Adrenal gland (tissue), 12 donors: Measurements from ENCODE around the gene FBXW5. TPM values are rescaled to one million over a fixed set of nuclear protein-coding genes. Genes with fewer than 3 reads are reported as not detected.

Experiments
- DNase-seq, 7 donors: peaks; one replicate each; pipeline ENCODE4 v3.0.0-alpha.2; 2019 to 2020
- H3K27ac ChIP-seq, 5 donors: fragments of 200-600 bp; sonication (generic) in 4 of 5; 1 replicate in 3 of 5; 2 replicates in 2 of 5; pipeline versions ENCODE4 v1.5.1 to v1.8.0; 2016 to 2020; ENCODE audit warnings: mild to moderate bottlenecking in 1 of 5
- H3K27me3 ChIP-seq: fragments of 200-600 bp; 2 replicates; pipeline ENCODE4 v1.8.0; 2021
- H3K36me3 ChIP-seq, 2 donors: fragments of 200-600 bp; replicated peaks in 1 of 2; 1 replicate in 1 of 2; 2 replicates in 1 of 2; pipeline versions ENCODE4 v1.5.1 to v1.8.0; 2018 to 2022
- H3K4me1 ChIP-seq, 2 donors: fragments of 200-600 bp; replicated peaks in 1 of 2; 1 replicate in 1 of 2; 2 replicates in 1 of 2; pipeline versions ENCODE4 v1.5.1 to v1.8.0; 2018 to 2021
- H3K4me3 ChIP-seq, 4 donors: fragments of 200-600 bp; sonication (generic) in 3 of 4; one replicate each; pipeline ENCODE4 v1.5.1; 2016 to 2018
- H3K9me3 ChIP-seq, 3 donors: fragments of 200-600 bp; sonication (generic) in 1 of 3; replicated peaks in 1 of 3; 1 replicate in 2 of 3; 2 replicates in 1 of 3; pipeline versions ENCODE4 v1.5.1 to v1.8.0; 2016 to 2021
- POLR2A ChIP-seq, 2 donors: fragments of 450-650 bp; IDR thresholded peaks; one replicate each; pipeline ENCODE4 v1.6.1; 2017; ENCODE audit warnings: antibody characterized with exemption in 2 of 2, mild to moderate bottlenecking in 2 of 2, moderate library complexity in 1 of 2
- WGBS, 4 donors: extraction: QIAGEN DNeasy Blood & Tissue Kit in 2 of 4; methylation state at CpG; one replicate each; pipeline versions ENCODE4 v1.1.5 to v1.1.7; 2013 to 2017; 5-methylcytosine and 5-hydroxymethylcytosine counted together
- intact Hi-C, 2 donors: fragments of 100-400 bp; cut with DNase I; formaldehyde crosslinking; loops; one replicate each; pipeline versions ENCODE4 v1.14.1 to v1.15.0; 2022 to 2023
- polyA plus RNA-seq, 3 donors: library from polyadenylated mRNA; stranded (reverse); fragments of 200-250 nt in 2 of 3; fragments of 350-450 nt in 1 of 3; fragmentation: Illumina TruSeq in 1 of 3; extraction: RNeasy Lipid Tissue Mini Kit (QIAGEN cat#74804) in 1 of 3; gene quantifications; one replicate each; pipeline ENCODE4 v1.2.3, GENCODE V29; 2013 to 2014
- total RNA-seq, 9 donors: library from RNA; depleted of rRNA in 4 of 9; stranded (reverse); fragments of >200 nt in 4 of 9; fragments of 120-200 nt in 1 of 9; fragmentation: NEBNext Ultra II Directional in 1 of 9; extraction: Animal tissue kit (Norgen Biotek cat#: 25700) in 1 of 9; gene quantifications; one replicate each; pipeline versions ENCODE4 v1.1.0 to v1.2.4, GENCODE V29; 2013 to 2023
- TF ChIP-seq, protein P1 (sequence below), 6 experiments: fragments of 450-650 bp in 4 of 6; fragments of 200-600 bp in 2 of 6; sonication (generic) in 1 of 6; IDR thresholded peaks; 1 replicate in 5 of 6; 2 replicates in 1 of 6; pipeline versions ENCODE4 v1.5.1 to v1.8.0; 2016 to 2021; ENCODE audit warnings: antibody characterized with exemption in 6 of 6, mild to moderate bottlenecking in 2 of 6, moderate library complexity in 1 of 6
- donor health status: healthy with polysubstance abuse.
- donor health status: Bipolar disorder and iron deficiency.
- donor health status: DM: yes; HTN: yes; CAD: no.
- donor health status: DM: no; HTN: no; CAD: no.
- donor health status: DM: no; HTN: no; CAD: no.
- donor health status: DM: yes; HTN: yes; CAD: no.

The FBXW5 gene
- total and polyA plus RNA-seq, 12 donors = 19.2 to 257 (median 139) TPM

DNA sequence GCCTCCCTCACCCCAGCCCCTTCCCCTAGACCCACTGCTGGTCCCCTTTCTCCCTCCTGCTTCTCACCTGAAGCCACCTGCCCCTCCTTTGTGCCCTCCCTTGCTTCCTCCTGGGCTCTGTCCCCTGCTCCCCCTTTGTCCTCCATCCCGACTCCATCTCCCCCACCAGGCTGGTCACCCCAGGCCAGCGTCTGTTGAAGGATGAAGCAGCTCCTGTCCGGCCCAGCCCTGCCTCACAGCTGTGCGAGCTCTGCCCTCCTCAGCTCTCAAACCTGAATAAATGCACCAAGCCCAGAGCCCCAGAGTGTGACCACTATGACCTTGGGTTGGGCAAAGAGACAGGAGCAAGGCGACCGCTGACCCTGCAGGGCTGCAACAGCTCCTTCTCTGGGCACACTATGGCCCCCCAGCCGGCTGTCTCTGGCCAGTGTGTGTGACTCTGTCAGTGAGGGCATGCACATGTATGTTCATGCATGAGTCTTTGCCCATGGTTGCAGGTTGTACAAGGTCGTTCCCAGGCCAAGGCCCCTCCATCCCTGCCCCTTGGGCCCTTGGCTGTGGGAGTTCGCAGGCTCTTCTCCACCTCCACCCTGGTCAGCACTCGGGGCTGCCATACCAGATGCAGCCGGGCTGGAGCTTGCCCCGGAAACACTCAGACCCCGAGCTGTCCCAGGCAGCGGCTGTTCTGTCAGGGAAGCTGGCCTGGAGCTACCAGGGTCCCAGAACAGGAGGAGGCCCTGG lies 10.8 kb upstream of the FBXW5 start:
- intact Hi-C loops = loop anchor here in 1 of 2 donors (5.0 kb wide), 1 partner anchor 67 kb away; no protein-coding TSS in a partner anchor
- H3K4me3 ChIP-seq = no peak overlapping the region
- TF ChIP-seq POLR2A (IDR thresholded peaks at IDR 0.05) = no peak
- TF ChIP-seq, protein P1, sequence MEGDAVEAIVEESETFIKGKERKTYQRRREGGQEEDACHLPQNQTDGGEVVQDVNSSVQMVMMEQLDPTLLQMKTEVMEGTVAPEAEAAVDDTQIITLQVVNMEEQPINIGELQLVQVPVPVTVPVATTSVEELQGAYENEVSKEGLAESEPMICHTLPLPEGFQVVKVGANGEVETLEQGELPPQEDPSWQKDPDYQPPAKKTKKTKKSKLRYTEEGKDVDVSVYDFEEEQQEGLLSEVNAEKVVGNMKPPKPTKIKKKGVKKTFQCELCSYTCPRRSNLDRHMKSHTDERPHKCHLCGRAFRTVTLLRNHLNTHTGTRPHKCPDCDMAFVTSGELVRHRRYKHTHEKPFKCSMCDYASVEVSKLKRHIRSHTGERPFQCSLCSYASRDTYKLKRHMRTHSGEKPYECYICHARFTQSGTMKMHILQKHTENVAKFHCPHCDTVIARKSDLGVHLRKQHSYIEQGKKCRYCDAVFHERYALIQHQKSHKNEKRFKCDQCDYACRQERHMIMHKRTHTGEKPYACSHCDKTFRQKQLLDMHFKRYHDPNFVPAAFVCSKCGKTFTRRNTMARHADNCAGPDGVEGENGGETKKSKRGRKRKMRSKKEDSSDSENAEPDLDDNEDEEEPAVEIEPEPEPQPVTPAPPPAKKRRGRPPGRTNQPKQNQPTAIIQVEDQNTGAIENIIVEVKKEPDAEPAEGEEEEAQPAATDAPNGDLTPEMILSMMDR (IDR thresholded peaks at IDR 0.05) = no peak
- no peak overlapping the region for H3K27ac ChIP-seq
- H3K9me3 ChIP-seq = no peaks in the 10 kb centered on the region
- H3K27me3 ChIP-seq = no peaks in the 10 kb centered on the region
- H3K36me3 ChIP-seq = no peaks in the 10 kb centered on the region
- peaks cover 4 to 20% of the 10 kb centered on the region in 2 donors for H3K4me1 ChIP-seq
- WGBS, 4 donors = 83 to 94% (median 86%) methylated on average over 6 to 14 of the region's 14 CpGs
- no peak for DNase-seq

DNA sequence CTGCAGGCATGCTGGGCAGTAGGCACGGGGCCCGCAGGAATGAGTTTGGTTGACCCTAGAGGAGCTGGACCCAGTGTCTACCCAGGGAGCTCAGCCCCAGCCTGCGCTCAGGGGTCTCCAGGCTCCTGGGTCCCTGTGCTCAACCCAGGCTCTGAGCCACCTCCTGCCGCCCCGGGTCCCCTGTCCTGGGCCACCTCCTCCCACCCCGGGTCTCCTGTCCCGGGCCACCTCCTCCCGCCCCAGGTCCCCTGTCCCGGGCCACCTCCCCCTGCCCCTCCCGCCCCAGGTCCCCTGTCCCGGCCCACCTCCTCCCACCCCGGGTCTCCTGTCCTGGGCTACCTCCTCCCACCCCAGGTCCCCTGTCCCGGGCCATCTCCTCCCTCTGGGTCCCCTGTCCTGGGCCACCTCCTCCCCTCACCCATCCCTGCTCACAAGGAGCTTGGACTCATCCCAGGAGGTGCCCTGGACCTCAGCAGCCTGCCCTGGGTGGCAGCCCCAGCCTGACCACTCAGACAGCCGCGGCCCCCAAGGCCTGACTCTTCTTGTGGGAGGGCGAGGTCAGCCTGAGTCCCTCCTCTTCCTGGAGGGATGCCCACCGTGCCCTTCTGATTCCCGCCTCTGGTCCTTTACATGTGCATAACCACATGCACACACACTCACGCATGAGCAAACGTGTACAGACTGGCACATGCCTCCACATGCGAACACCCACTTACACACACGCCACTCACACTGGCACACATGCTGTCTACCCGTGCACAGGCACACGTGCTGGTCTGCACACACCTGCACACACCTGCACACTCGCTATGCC lies 9.9 kb upstream of the FBXW5 start:
- H3K4me1 ChIP-seq = peaks cover 9 to 23% of the 10 kb centered on the region in 2 donors
- no peaks in the 10 kb centered on the region for H3K36me3 ChIP-seq
- no peak overlapping the region for H3K4me3 ChIP-seq
- intact Hi-C loops = loop anchor here (5.0 kb wide), 2 partner anchors 68 to 73 kb away; partner anchors contain the start of gene ABCA2 (in 1 of the 2)
- WGBS, 4 donors = 86 to 94% (median 91%) methylated on average over 14 to 25 of the region's 25 CpGs
- H3K27ac ChIP-seq = no peak overlapping the region
- no peaks in the 10 kb centered on the region for H3K27me3 ChIP-seq
- TF ChIP-seq, protein P1 (IDR thresholded peaks at IDR 0.05) = no peak
- TF ChIP-seq POLR2A (IDR thresholded peaks at IDR 0.05) = no peak
- H3K9me3 ChIP-seq = no peaks in the 10 kb centered on the region
- DNase-seq = no peak

DNA sequence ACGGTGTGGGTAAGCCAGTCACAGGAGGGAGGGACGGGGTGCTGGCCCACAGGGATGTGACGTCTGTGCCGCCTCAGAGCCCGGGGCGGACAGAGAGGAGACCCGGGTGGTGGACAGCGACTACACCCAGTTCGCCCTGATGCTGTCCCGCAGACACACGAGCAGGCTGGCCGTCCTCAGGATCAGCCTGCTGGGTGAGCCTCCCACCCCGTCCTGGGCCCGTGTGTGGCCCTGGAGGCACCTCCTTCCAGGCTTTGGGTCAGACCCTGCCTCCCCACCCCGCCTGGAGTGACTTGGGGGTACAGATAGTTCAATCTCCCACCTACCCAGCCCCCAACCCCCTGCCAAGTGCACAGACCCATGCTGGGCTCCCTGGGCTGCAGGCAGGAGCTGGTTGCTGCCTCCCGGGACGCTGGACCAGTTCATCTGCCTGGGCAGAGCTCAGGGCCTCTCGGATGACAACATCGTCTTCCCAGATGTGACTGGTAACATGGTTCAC lies 9.3 kb upstream of the FBXW5 start:
- no peak overlapping the region for H3K4me3 ChIP-seq
- no peak for DNase-seq
- WGBS, 4 donors = 71 to 92% (median 88%) methylated on average over 4 to 19 of the region's 19 CpGs
- intact Hi-C loops = loop anchor here in 1 of 2 donors (5.0 kb wide), 1 partner anchor 73 kb away; the partner anchor contains the start of gene ABCA2
- H3K4me1 ChIP-seq = peaks cover 14 to 28% of the 10 kb centered on the region in 2 donors
- TF ChIP-seq, protein P1 (IDR thresholded peaks at IDR 0.05) = no peak
- no peak for TF ChIP-seq POLR2A (IDR thresholded peaks at IDR 0.05)
- no peaks in the 10 kb centered on the region for H3K27me3 ChIP-seq
- H3K9me3 ChIP-seq = no peaks in the 10 kb centered on the region
- no peak overlapping the region for H3K27ac ChIP-seq
- H3K36me3 ChIP-seq = no peaks in the 10 kb centered on the region
